GM19025 (cell line): ENCODE data around the gene DBF4B.
"Not testable (repeated sequence)": the region's sequence is repeated elsewhere in the genome, so short reads cannot be mapped to it uniquely, and the experiment has no call there.

ENCODE experiments used
- ATAC-seq: cut with Tn5 transposase; IDR thresholded peaks from one replicate; pipeline ENCODE4 v1.9.1; 2021; ENCODE audit warnings: mild to moderate bottlenecking, low read depth, moderate library complexity; ENCODE audit not compliant: unreplicated experiment

Gene DBF4B

GRCh38 chr17:44708401-44709263 is at the start of gene DBF4B:
Gene DBF4B, plus strand, starts transcription at chr17:44708665. Its CDS starts 156 bp downstream, at chr17:44708821.
- no peak for ATAC-seq

DNA sequence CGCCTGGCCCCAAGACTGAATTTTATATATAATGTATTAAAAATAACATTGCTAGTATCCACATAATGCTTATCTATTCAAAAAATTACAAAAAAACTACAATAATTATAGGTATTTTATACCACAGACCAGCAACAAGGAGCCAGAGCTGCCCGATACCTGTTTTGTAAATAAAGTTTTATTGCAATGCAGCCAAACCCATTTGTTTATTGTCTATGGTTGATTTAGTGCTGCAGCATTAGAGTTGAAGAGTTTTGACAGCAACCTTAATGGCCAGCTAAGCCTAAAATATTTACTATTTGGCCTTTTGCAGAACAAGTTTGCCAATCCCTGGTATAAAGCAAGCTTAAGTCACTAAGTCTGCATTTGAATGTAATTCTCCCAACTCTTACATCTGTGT is 46.6 kb upstream of the DBF4B start:
- ATAC-seq = no peak

- no peak for ATAC-seq
Measured at GRCh38 chr17:44663095-44663494, 45.4 kb upstream of the DBF4B start.

GRCh38 chr17:44664867-44665266 is 43.6 kb upstream of the DBF4B start:
- ATAC-seq = no peak

- no peak for ATAC-seq
Measured at GRCh38 chr17:44666006-44666405, 42.5 kb upstream of the DBF4B start.

DNA sequence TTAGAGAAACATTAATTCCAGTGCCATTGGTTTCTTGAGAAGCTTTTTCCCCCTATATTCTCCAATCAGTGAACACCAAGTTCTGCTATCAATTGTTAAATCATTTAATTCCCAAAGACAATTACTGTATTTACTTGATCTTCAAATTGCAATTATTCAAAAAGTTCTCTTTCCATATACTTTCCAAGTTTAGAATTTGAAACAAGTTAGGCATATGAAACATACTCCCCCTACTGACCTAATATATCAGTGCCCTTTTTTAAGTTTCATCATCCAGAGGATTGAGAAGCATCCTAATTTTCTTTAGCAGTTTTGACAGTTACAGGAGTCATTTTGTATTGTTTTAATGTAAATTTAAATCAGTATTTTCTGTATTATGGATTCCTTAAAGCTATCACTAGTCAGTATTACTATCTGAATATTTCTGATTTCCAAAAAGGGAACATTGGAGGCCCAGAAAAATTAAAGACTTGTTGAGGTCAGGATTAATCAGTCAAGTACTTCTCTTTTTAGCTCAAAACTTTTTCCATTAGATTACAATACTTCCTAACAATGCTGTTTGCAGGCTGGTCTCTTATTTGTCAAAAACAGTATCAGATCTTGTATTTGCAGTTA is 35.9 kb upstream of the DBF4B start:
- no peak for ATAC-seq

DNA sequence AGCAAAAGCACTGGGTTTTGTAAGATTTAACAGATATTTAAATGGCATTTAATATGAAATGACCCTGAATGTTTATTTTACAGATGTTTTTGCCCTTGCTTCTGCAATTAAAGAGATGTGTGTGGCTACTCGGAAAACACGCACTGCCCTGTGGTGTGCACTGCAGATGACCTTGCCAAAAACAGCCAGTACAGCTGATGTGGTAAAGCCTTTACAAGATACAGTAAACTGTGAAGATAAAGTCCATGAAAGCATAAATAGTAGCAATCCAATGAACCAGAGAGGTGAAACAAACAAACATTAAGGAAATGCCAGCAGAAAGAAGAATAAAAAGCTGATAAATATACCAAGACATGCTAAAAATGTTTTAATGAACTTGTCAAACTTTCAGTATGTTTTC is 34.6 kb upstream of the DBF4B start:
- ATAC-seq = no peak

DNA sequence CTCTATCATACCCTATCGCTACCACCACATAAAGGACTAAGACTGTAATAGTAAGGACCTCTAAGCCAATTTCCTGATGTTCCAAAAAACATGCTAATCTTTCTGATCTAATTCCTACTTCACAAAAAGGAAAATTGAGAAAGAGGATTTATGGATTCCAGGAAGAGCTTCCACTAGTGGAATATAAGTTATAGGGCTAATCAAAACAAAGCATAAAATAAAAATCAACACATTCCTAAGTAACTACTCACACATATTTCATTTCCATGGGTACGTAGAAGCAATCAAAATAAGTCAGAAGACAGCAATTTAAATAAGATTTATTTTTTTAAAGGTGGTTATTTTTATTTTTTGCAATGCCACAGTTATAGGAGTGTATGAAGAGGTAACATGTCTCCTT is 31.3 kb upstream of the DBF4B start:
- ATAC-seq = no peak

- not testable (repeated sequence) for ATAC-seq
Measured at GRCh38 chr17:44683303-44683702, 25.2 kb upstream of the DBF4B start.

- no peak for ATAC-seq
Measured at GRCh38 chr17:44687756-44688155, 20.7 kb upstream of the DBF4B start.

DNA sequence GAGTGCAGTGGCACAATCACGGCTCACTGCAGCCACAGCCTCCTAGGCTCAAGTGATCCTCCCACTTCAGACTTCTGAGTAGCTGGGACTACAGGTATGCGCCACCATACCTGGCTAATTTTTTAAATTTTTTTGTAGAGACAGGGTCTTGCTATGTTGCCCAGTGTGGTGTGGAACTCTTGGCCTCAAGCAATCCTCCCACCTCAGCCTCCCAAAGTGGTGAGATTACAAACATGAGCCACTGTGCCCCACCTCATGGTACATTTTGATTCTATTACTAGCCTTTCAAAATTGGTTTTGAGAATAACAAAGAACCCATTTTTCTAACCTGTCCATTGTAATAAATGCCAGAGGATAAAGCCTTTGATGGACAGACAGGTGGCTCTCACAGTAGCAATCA is 20.3 kb upstream of the DBF4B start:
- ATAC-seq = no peak

DNA sequence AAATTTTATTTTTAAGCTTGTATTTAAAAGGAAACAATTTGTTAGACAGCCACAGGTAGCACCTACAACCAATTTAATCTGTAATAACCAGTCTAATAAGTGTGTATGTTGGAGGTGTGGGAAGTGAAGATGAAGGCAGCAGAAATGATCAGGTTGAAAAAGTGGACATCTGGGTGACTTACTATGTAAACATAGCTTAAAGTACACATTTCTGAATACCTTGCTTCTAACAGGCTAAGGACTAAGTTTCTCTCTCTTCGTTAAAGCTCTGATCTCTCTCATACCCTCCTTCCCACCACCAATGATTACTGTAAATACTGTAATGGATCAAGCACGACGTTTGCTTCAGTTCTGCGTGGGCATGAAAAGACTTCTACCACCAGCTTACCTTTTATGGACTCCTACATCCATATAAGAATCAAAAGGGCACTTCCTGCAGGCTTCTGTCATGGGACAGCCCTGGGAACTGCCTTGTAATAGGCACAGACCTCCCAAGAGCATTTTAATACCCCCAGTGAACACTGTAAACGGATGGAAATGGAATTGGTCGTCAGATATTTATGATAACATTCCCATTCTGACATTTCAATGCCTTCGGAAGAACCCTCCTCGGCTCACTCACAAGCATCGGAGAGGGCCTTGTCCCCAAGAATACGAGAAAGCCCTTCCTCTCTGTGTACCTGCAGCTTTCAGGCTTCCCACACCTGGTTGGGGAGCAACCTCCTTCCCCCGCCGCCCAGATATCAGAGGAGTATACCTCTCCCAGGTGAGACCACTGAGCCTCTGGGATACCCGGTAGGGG is 19.6 kb upstream of the DBF4B start:
- no peak for ATAC-seq

DNA sequence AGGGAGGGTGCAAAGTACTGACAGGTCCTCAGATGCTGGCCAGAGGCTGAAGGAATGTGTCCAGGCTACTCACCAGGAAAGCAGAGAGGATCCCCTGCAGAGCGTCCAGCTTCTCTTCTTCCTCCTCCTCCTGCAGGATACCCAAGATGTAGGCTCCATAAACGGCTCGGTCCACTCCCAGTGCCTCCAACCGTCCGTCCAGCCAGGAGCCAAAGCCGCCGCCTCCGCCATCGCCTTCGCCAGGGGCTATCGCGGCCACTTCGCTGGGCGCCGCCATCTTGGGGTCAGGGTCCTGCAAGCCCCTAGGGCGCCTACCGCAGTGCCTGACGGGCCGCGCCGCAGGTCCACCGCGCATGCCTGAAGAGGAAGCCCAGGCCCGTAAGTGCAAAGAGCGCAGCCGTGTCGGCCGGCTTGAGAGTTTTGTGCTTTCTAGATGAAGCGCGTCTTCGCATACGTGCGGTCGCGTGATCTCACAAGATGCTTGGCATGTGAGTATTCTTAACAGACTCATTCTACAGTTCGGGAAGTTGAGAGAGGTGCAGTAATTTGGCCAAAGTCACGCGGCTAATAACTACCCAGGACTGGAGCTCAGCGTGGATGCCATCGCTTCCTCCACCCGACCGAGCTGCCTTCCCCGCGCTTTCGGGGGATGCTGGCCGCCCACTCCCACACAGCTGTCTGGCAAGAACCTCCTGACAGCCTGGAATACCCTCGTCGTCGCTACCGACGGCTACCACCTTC is 18.8 kb upstream of the DBF4B start, which contains the start of gene CCDC43:
TSS of gene CCDC43 (minus strand) at position 300 of the 741 bp plus-strand sequence. CDS start at position 277, 23 bp downstream.
- ATAC-seq = peak; percentile 86

DNA sequence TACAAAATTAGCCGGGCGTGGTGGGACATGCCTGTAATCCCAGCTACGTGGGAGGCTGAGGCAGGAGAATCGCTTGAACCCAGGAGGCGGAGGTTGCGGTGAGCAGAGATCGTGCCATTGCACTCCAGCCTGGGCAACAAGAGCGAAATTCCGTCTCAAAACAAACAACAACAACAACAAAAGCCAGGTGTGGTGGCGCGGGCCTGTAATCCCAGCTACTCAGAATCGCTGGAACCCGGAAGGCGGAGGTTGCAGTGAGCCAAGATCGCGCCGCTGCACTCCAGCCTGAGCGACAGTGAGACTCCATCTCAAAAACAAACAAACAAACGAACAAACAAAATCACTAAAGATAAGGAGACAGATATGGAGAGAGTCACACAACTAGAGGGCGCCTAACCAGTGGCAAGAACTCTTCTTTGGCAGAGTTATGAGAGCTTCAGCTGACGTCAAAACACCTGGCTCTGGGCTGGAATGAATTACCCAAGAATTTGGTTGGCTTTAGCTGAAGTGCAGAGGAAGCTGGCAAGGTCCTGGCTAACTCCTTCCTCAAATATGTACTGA is 17.6 kb upstream of the DBF4B start:
- ATAC-seq = not testable (repeated sequence)

DNA sequence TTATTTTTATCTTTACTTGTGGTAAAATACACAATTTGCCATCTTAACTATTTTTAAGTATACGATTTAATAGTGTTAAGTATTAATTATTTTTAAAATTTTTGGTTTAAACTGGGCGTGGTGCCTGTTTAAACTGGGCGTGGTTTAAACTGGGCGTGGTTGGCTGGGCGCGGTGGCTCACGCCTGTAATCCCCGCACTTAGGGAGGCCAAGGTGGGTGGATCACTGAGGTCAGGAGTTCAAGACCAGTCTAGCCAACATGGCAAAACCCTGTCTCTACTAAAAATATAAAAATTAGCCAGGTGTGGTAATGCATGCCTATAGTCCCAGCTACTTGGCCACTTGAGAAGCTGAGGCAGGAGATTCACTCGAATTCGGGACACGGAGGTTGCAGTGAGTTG is 14.9 kb upstream of the DBF4B start:
- no peak for ATAC-seq

- not testable (repeated sequence) for ATAC-seq
Measured at GRCh38 chr17:44700288-44700687, 8.2 kb upstream of the DBF4B start.

GRCh38 chr17:44707755-44708400 is 587 bp upstream of the DBF4B start:
- ATAC-seq = no peak

- ATAC-seq = no peak
Measured at GRCh38 chr17:44719444-44719843, 11.0 kb downstream of the DBF4B start.

DNA sequence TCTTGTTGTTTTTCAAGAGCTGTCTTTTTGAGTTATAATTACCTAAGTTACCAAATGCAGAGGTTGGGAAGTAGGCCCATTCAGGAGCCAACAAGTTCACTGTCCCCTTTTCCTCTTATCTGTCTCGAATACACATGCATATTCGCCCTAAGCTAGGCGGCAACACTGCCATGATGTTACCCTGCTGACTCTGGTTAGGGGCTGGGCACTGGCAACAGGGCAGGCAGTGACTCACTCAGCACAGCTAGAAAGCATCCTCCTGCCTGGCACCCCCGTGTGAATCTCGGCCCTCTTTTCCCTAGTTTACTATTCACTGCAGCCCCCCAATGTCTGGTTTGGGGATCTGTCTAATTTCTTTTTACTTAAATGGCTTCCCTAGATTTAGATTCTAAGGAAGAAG is 13.8 kb downstream of the DBF4B start:
- ATAC-seq = no peak

- not testable (repeated sequence) for ATAC-seq
Measured at GRCh38 chr17:44726121-44726520, 17.7 kb downstream of the DBF4B start.
